ENCODE results near the gene CD36.

CD36 gene

GRCh38 chr7:80722616-80723195 is 84.3 kb downstream of the CD36 start:
- Histone ChIP-seq H3K27ac (ENCODE audit: low read depth, low read length) (peak overlapping the region; percentile 99), H3K36me3 (ENCODE audit: insufficient read depth, low read length) (no peaks in the 10 kb centered on the region), H3K27me3 (ENCODE audit: insufficient read depth, low read length) (no peaks in the 10 kb centered on the region), H3K79me2 (ENCODE audit: control insufficient read depth, insufficient read depth, low read length, unreplicated experiment) (no peaks in the 10 kb centered on the region), H3K4me1 (ENCODE audit: control insufficient read depth, insufficient read depth, low read length, unreplicated experiment) (peaks cover 53% of the 10 kb centered on the region), H2AFZ (ENCODE audit: low read length, unreplicated experiment) (no peak overlapping the region), H3K4me3 (ENCODE audit: low read depth, low read length) (peak overlapping the region; percentile 51)

GRCh38 chr7:80724249-80724871 is 85.9 kb downstream of the CD36 start:
- Histone ChIP-seq H3K4me1 (ENCODE audit: control insufficient read depth, insufficient read depth, low read length, unreplicated experiment) (peaks cover 53% of the 10 kb centered on the region), H3K27ac (ENCODE audit: low read depth, low read length) (peak overlapping the region; percentile 99)

GRCh38 chr7:80725181-80725611 is 86.8 kb downstream of the CD36 start:
- Histone ChIP-seq H3K27me3 (ENCODE audit: insufficient read depth, low read length) (no peaks in the 10 kb centered on the region), H3K4me3 (ENCODE audit: low read depth, low read length) (no peak overlapping the region), H3K27ac (ENCODE audit: low read depth, low read length) (peak overlapping the region; percentile 99), H3K36me3 (ENCODE audit: insufficient read depth, low read length) (no peaks in the 10 kb centered on the region), H3K4me1 (ENCODE audit: control insufficient read depth, insufficient read depth, low read length, unreplicated experiment) (peaks cover 51% of the 10 kb centered on the region), H3K79me2 (ENCODE audit: control insufficient read depth, insufficient read depth, low read length, unreplicated experiment) (no peaks in the 10 kb centered on the region), H2AFZ (ENCODE audit: low read length, unreplicated experiment) (peak overlapping the region; percentile 88)

More at GRCh38 chr7:80724249-80724871, 85.9 kb downstream of the CD36 start:
- Histone ChIP-seq H3K36me3 (ENCODE audit: insufficient read depth, low read length) (no peaks in the 10 kb centered on the region), H3K79me2 (ENCODE audit: control insufficient read depth, insufficient read depth, low read length, unreplicated experiment) (no peaks in the 10 kb centered on the region), H3K27me3 (ENCODE audit: insufficient read depth, low read length) (no peaks in the 10 kb centered on the region), H3K4me3 (ENCODE audit: low read depth, low read length) (peak overlapping the region; percentile 33; the same call in 1 of the 2 replicates), H2AFZ (ENCODE audit: low read length, unreplicated experiment) (peak overlapping the region; percentile 88)

Data from ACC112 (cell line).